NB4 (cell line): Measurements from ENCODE around the gene HARS2.

Source experiments
- DNase-seq: peaks from one replicate; pipeline ENCODE4 v3.0.0; 2010; ENCODE audit warnings: low read depth
- H3K4me3 ChIP-seq: one replicate; pipeline ENCODE4 v1.5.1; 2011; ENCODE audit warnings: mild to moderate bottlenecking, low read depth, low read length, moderate library complexity
- CTCF ChIP-seq: IDR thresholded peaks from one replicate; pipeline ENCODE4 v1.5.1; 2012; ENCODE audit warnings: low read depth, low read length
- MYC ChIP-seq: IDR thresholded peaks from 2 replicates; pipeline ENCODE4 v1.6.1; 2011; ENCODE audit warnings: low read depth, low read length
- POLR2A ChIP-seq: IDR thresholded peaks from 2 replicates; pipeline ENCODE4 v1.6.1; 2011; ENCODE audit warnings: mild to moderate bottlenecking; ENCODE audit not compliant: insufficient read length; ENCODE audit errors: extremely low read depth
- TF ChIP-seq, protein P1 (sequence below): IDR thresholded peaks from 2 replicates; pipeline ENCODE4 v1.6.1; 2011; ENCODE audit warnings: low read depth, low read length

The HARS2 gene

GRCh38 chr5:140674211-140674610 lies 17.0 kb upstream of the HARS2 start:
- TF ChIP-seq, protein P1, sequence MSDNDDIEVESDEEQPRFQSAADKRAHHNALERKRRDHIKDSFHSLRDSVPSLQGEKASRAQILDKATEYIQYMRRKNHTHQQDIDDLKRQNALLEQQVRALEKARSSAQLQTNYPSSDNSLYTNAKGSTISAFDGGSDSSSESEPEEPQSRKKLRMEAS: no peak
- TF ChIP-seq MYC: no peak
- no peak for TF ChIP-seq CTCF
- TF ChIP-seq POLR2A: no peak
- DNase-seq: no peak
- H3K4me3 ChIP-seq: no peak overlapping the region

DNA sequence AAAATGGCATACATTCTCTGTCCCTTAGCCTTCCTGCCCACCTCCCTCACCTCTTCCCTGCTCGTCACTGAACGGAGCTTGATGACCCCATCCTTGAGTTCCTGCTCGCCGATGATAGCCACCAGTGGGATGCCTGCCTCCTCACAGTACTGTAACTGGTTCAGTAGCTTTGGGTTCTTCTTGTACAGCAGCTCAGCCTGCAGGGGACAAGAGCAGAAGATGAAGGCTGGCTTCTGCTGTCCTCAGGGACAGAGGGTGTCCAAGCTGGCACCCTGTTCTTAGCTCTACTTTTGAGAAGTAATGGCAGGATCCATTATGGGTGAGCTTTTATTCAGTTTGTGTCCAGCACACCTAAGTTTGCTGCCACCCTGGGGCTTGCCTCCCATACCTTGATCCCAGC lies 16.6 kb upstream of the HARS2 start:
- DNase-seq: no peak
- no peak overlapping the region for H3K4me3 ChIP-seq
- TF ChIP-seq, protein P1: no peak
- TF ChIP-seq CTCF (no peak), POLR2A (no peak), MYC (no peak)

DNA sequence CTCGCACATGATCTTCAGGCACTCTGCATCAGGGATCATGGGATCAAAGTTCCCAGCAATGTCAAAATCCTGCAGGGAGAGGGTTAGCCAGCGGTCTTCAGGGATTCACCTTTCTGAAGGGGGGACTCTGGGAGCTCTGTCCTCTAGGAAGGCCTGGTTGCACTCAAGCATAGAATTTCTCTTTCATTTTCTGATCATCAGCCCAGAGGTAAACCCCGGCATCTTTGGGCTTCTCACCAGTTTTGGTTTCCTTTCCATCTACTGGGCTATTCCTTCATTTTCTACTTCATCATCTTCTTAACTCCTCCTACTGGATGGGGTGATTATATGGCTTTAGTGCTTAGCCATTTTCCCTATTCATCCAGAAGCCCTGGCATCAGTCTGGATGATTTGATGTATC lies 13.3 kb upstream of the HARS2 start:
- no peak for TF ChIP-seq CTCF
- no peak for DNase-seq
- H3K4me3 ChIP-seq: no peak overlapping the region

- H3K4me3 ChIP-seq: no peak overlapping the region
- TF ChIP-seq MYC (no peak), POLR2A (no peak), CTCF (no peak)
- TF ChIP-seq, protein P1: no peak
- DNase-seq: no peak
These were observed 12.3 kb upstream of the HARS2 start for GRCh38 chr5:140678993-140679392.

DNA sequence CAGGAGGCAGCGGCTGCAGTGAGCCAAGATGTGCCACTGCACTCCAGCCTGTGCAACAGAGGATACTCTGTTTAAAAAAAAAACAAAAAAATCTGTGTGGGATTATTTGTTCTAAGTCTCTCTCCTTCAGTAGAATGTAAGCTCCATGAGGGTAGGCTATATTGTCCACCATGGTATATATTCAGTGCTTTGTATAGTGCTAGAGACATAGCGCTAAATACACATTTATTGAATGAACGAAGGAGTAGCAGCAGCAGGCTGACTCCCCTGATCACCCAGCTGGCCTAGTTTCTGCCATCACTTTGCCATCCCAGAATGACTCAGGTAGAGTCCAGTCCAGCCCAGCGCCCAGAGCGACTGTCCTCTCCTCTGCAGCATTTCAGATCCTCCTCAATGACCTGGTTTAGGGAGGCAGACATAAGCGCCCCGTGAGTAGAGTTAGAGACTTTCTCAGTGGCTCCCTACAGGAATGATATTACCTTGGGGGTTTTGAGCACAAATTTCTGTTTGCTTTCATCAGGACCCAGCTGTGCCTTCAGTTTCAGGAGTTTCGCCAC lies 801 bp upstream of the HARS2 start:
- TF ChIP-seq CTCF: no peak
- TF ChIP-seq, protein P1: no peak
- TF ChIP-seq MYC: no peak
- TF ChIP-seq POLR2A: no peak
- H3K4me3 ChIP-seq: peak overlapping the region; percentile 98

GRCh38 chr5:140694276-140694675 lies 3.0 kb downstream of the HARS2 start:
- H3K4me3 ChIP-seq: no peak overlapping the region
- no peak for DNase-seq
- no peak for TF ChIP-seq POLR2A
- TF ChIP-seq CTCF: no peak
- TF ChIP-seq MYC: no peak
- TF ChIP-seq, protein P1: no peak

More for the DNA sequence above, 801 bp upstream of the HARS2 start:
- no peak for DNase-seq
